B cell (primary cell): ENCODE data around the gene MT1A. TPM values are rescaled to one million over a fixed set of nuclear protein-coding genes. Genes with fewer than 3 reads are reported as not detected.
A peak's percentile ranks its signal among the peaks of the same experiment; 100 is the strongest.

Experiments used
- ATAC-seq: fragments of 200-7000 bp; cut with Tn5 transposase; one replicate; pipeline ENCODE4 v1.10.0; 2021; ENCODE audit warnings: low read depth, mild to moderate bottlenecking, moderate number of reproducible peaks, moderate library complexity
- CTCF ChIA-PET: fragments of 350-600 bp; sonication (Branson Sonifier 250); formaldehyde crosslinking; loops from one replicate; lab custom pipeline; 2021; ENCODE audit warnings: antibody characterized with exemption, inconsistent platforms; lab: Charles Lee
- POLR2A ChIA-PET: fragments of 350-600 bp; sonication (Branson Sonifier 250); formaldehyde crosslinking; loops from one replicate; lab custom pipeline; 2021; ENCODE audit warnings: antibody characterized with exemption; lab: Charles Lee
- DNase-seq: peaks from one replicate; pipeline ENCODE4 v3.0.0; 2013
- H2AFZ ChIP-seq: 2 replicates; pipeline ENCODE4 v1.6.1; 2012; ENCODE audit warnings: mild to moderate bottlenecking, low read depth, low read length; ENCODE audit not compliant: insufficient read depth, poor library complexity, severe bottlenecking
- H3K27ac ChIP-seq, 2 donors: 1 replicate in 1 of 2; 2 replicates in 1 of 2; pipeline ENCODE4 v1.5.1; 2012 to 2013; ENCODE audit warnings: low read length in 2 of 2, mild to moderate bottlenecking in 2 of 2, moderate library complexity in 1 of 2
- H3K27me3 ChIP-seq, 4 experiments: fragments of 200-600 bp in 1 of 4; sonication (generic) in 1 of 4; replicated peaks in 1 of 4; 1 replicate in 2 of 4; 2 replicates in 2 of 4; pipeline versions ENCODE4 v1.6.1 to v1.7.0; 2013 to 2016; ENCODE audit warnings: low read length in 3 of 4, mild to moderate bottlenecking in 2 of 4, mixed read lengths in 1 of 4, moderate library complexity in 1 of 4; ENCODE audit not compliant: insufficient read depth in 4 of 4, control insufficient read depth in 3 of 4; ENCODE audit errors: control extremely low read depth in 1 of 4
- H3K36me3 ChIP-seq, 2 experiments: replicated peaks in 1 of 2; 1 replicate in 1 of 2; 2 replicates in 1 of 2; pipeline versions ENCODE4 v1.6.1 to v1.7.1; 2013; ENCODE audit warnings: low read length in 1 of 2; ENCODE audit not compliant: insufficient read depth in 2 of 2, control insufficient read depth in 1 of 2; ENCODE audit errors: control extremely low read depth in 1 of 2, extremely low read depth in 1 of 2
- H3K4me1 ChIP-seq, 2 donors: fragments of 200-600 bp in 1 of 2; sonication (generic) in 1 of 2; 1 replicate in 1 of 2; 2 replicates in 1 of 2; pipeline versions ENCODE4 v1.5.1 to v1.6.1; 2013 to 2017; ENCODE audit warnings: low read length in 2 of 2; ENCODE audit not compliant: control insufficient read depth in 2 of 2, insufficient read depth in 2 of 2
- H3K4me2 ChIP-seq: replicated peaks from 2 replicates; pipeline ENCODE3; 2012; ENCODE audit warnings: mild to moderate bottlenecking, low read depth, low read length; ENCODE audit not compliant: poor library complexity, severe bottlenecking
- H3K4me3 ChIP-seq, 5 experiments: fragments of 200-600 bp in 1 of 5; sonication (generic) in 1 of 5; 1 replicate in 3 of 5; 2 replicates in 2 of 5; pipeline versions ENCODE4 v1.5.1 to v1.7.0; 2011 to 2016; ENCODE audit warnings: low read length in 4 of 5, mild to moderate bottlenecking in 4 of 5, low read depth in 2 of 5, control low read depth in 1 of 5, moderate library complexity in 1 of 5; ENCODE audit not compliant: insufficient read depth in 1 of 5; ENCODE audit errors: control extremely low read depth in 1 of 5, extremely low read depth in 1 of 5
- H3K79me2 ChIP-seq: fragments of 200-600 bp; sonication (generic); one replicate; pipeline ENCODE4 v1.6.0; 2016; ENCODE audit warnings: low read length; ENCODE audit not compliant: control insufficient read depth, insufficient read depth
- H3K9ac ChIP-seq: fragments of 200-600 bp; sonication (generic); 2 replicates; pipeline ENCODE4 v1.6.1; 2017; ENCODE audit warnings: mild to moderate bottlenecking, low read length, moderate library complexity
- H3K9me3 ChIP-seq, 3 donors: one replicate each; pipeline versions ENCODE4 v1.6.1 to v1.7.1; 2013; ENCODE audit warnings: low read length in 2 of 3; ENCODE audit not compliant: control insufficient read depth in 2 of 3, insufficient read depth in 1 of 3; ENCODE audit errors: control extremely low read depth in 1 of 3
- H4K20me1 ChIP-seq: 2 replicates; pipeline ENCODE4 v1.6.0; 2012; ENCODE audit warnings: mild to moderate bottlenecking, low read length; ENCODE audit not compliant: insufficient read depth, control insufficient read depth, poor library complexity, severe bottlenecking
- H3K27ac Mint-ChIP-seq: one replicate; pipeline ENCODE4 v1.8.0; 2021; ENCODE audit warnings: mixed read lengths
- H3K27me3 Mint-ChIP-seq: one replicate; pipeline ENCODE4 v1.8.0; 2021; ENCODE audit warnings: mixed read lengths
- H3K4me1 Mint-ChIP-seq: one replicate; pipeline ENCODE4 v1.8.0; 2021; ENCODE audit warnings: mixed read lengths
- H3K4me3 Mint-ChIP-seq: one replicate; pipeline ENCODE4 v1.8.0; 2021; ENCODE audit warnings: mixed read lengths
- H3K9me3 Mint-ChIP-seq: one replicate; pipeline ENCODE4 v1.8.0; 2022; ENCODE audit warnings: mixed read lengths; ENCODE audit not compliant: insufficient read depth
- EZH2 ChIP-seq: IDR thresholded peaks from 2 replicates; pipeline ENCODE4 v1.6.1; 2012; ENCODE audit warnings: borderline replicate concordance, low read depth, mild to moderate bottlenecking, moderate library complexity, low read length; ENCODE audit not compliant: insufficient read depth, poor library complexity, severe bottlenecking
- WGBS: methylation state at CpG from one replicate; pipeline ENCODE4 v1.1.5; 2013; ENCODE audit warnings: missing lambda C conversion rate; ENCODE audit not compliant: insufficient coverage; 5-methylcytosine and 5-hydroxymethylcytosine counted together
- intact Hi-C: fragments of 100-400 bp; cut with micrococcal nuclease; formaldehyde crosslinking; loops from one replicate; pipeline ENCODE4 v1.10.0; 2022
- polyA plus RNA-seq: library from polyadenylated mRNA; depleted of rRNA; stranded (reverse); fragments of >200 nt; gene quantifications from 2 replicates; pipeline ENCODE4 v1.2.3, GENCODE V29; 2012
- total RNA-seq, 2 donors: library from RNA; stranded (reverse); fragments of 120-200 nt in 1 of 2; gene quantifications; 1 replicate in 1 of 2; 2 replicates in 1 of 2; pipeline versions ENCODE4 v1.2.3 to v1.2.4, GENCODE V29; 2013 to 2022
- TF ChIP-seq, protein P1 (sequence below): fragments of 200-600 bp; IDR thresholded peaks from one replicate; pipeline ENCODE4 v1.8.0; 2022; ENCODE audit warnings: antibody characterized with exemption, mild to moderate bottlenecking

MT1A gene
- total and polyA plus RNA-seq, 2 donors (not counting 1 experiment from before 2014, with no cell fraction given), result not detected

- Histone ChIP-seq H2AFZ (peak overlapping the region; percentile 77), H3K4me2 (peak overlapping the region; percentile 86), H3K27ac (peak overlapping the region in 1 of 2 donors; percentile 12), H3K79me2 (no peaks in the 10 kb centered on the region), H3K27me3 (no peaks in the 10 kb centered on the region), H3K9ac (peak overlapping the region; percentile 66), H3K4me1 (peaks cover 21 to 41% of the 10 kb centered on the region in 2 donors), H3K36me3 (no peaks in the 10 kb centered on the region), H3K4me3 (peak overlapping the region; percentile 60 to 77 (median 73)), H4K20me1 (no peaks in the 10 kb centered on the region), H3K9me3 (no peaks in the 10 kb centered on the region)
- ChIA-PET CTCF (interaction anchor here (1.0 to 2.2 kb wide), 6 partner anchors 9 to 291 kb away, joined by 3 to 18 read pairs (median 4); no protein-coding TSS in a partner anchor), POLR2A (interaction anchor here (1.3 kb wide), 1 partner anchor 34 kb away, joined by 3 read pairs; no protein-coding TSS in a partner anchor)
- H3K27ac Mint-ChIP-seq, result peak overlapping the region; percentile 88
- peak overlapping the region; percentile 97 for H3K4me3 Mint-ChIP-seq
- DNase-seq (no peak), ATAC-seq (no peak)
- H3K9me3 Mint-ChIP-seq, result no peaks in the 10 kb centered on the region
- intact Hi-C loops, result loop anchor here (1.0 to 10.0 kb wide), 12 partner anchors 22 to 636 kb away; partner anchors contain the start of genes ARL2BP, MT1F, MT1X and NUDT21
- 0% methylated on average over 16 of the region's 21 CpGs for WGBS
- H3K27me3 Mint-ChIP-seq, result no peaks in the 10 kb centered on the region
- no peak for TF ChIP-seq EZH2
- TF ChIP-seq, protein P1, sequence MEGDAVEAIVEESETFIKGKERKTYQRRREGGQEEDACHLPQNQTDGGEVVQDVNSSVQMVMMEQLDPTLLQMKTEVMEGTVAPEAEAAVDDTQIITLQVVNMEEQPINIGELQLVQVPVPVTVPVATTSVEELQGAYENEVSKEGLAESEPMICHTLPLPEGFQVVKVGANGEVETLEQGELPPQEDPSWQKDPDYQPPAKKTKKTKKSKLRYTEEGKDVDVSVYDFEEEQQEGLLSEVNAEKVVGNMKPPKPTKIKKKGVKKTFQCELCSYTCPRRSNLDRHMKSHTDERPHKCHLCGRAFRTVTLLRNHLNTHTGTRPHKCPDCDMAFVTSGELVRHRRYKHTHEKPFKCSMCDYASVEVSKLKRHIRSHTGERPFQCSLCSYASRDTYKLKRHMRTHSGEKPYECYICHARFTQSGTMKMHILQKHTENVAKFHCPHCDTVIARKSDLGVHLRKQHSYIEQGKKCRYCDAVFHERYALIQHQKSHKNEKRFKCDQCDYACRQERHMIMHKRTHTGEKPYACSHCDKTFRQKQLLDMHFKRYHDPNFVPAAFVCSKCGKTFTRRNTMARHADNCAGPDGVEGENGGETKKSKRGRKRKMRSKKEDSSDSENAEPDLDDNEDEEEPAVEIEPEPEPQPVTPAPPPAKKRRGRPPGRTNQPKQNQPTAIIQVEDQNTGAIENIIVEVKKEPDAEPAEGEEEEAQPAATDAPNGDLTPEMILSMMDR, result no peak
- peaks cover 37% of the 10 kb centered on the region for H3K4me1 Mint-ChIP-seq
Observed at GRCh38 chr16:56608876-56609462, 29.5 kb upstream of the MT1A start.

GRCh38 chr16:56609463-56609921 lies 29.0 kb upstream of the MT1A start:
- Histone ChIP-seq H4K20me1 (no peaks in the 10 kb centered on the region), H3K9ac (peak overlapping the region; percentile 66), H3K79me2 (no peaks in the 10 kb centered on the region), H3K4me1 (peaks cover 21 to 41% of the 10 kb centered on the region in 2 donors), H3K4me2 (peak overlapping the region; percentile 86), H3K36me3 (no peaks in the 10 kb centered on the region), H2AFZ (peak overlapping the region; percentile 77), H3K9me3 (no peaks in the 10 kb centered on the region), H3K27ac (peak overlapping the region; percentile 12 to 27), H3K4me3 (peak overlapping the region; percentile 60 to 77 (median 73)), H3K27me3 (no peaks in the 10 kb centered on the region)
- POLR2A ChIA-PET, result no interaction called here
- Mint-ChIP-seq H3K27ac (peak overlapping the region; percentile 88), H3K4me3 (peak overlapping the region; percentile 97), H3K4me1 (peaks cover 37% of the 10 kb centered on the region), H3K27me3 (no peaks in the 10 kb centered on the region), H3K9me3 (no peaks in the 10 kb centered on the region)
- CTCF ChIA-PET, result interaction anchor here (1.0 to 2.2 kb wide), 6 partner anchors 8 to 95 kb away, joined by 3 to 18 read pairs (median 5); no protein-coding TSS in a partner anchor
- intact Hi-C loops, result loop anchor here (1.0 to 10.0 kb wide), 7 partner anchors 21 to 635 kb away; partner anchors contain the start of genes ARL2BP, NUDT21, NUP93 and OGFOD1
- ATAC-seq, result peak; percentile 63
- 0% methylated on average over 3 of the region's 6 CpGs for WGBS
- TF ChIP-seq, protein P1, result no peak
- TF ChIP-seq EZH2, result no peak
- peak; percentile 91 for DNase-seq
